ENCODE results near the gene COL23A1. TPM values are rescaled to one million over a fixed set of nuclear protein-coding genes. Genes with fewer than 3 reads are reported as not detected.

The COL23A1 gene
- total and polyA plus RNA-seq, 2 experiments from 2014 or later: 4.8 to 8.2 TPM

DNA sequence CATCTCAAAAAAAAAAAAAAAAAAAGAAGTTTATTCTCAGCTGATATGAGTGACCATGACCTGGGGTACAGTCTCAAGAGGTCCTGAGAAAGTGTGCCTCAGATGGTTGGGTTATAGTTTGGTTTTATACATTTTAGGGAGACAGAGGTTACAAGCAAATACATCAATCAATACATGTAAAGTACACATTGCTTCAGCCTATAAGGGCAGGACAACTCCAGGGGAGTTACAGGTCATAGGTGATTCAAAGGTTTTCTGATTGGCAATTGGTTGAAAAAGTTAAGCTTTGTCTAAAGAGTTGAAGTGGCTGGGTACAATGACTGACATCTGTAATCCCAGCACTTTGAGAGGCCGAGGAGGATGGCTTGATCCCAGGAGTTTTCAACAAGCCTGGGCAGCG is 400.8 kb downstream of the COL23A1 start:
- no peak overlapping the region for H3K4me3 Mint-ChIP-seq
- H3K4me1 ChIP-seq (ENCODE audit: insufficient read depth): no peaks in the 10 kb centered on the region
- H3K4me3 ChIP-seq: no peak overlapping the region
- H3K27me3 ChIP-seq (ENCODE audit: insufficient read depth): no peaks in the 10 kb centered on the region
- TF ChIP-seq NANOG (IDR thresholded peaks at IDR 0.05; ENCODE audit: borderline replicate concordance): no peak
- TF ChIP-seq, protein P1, sequence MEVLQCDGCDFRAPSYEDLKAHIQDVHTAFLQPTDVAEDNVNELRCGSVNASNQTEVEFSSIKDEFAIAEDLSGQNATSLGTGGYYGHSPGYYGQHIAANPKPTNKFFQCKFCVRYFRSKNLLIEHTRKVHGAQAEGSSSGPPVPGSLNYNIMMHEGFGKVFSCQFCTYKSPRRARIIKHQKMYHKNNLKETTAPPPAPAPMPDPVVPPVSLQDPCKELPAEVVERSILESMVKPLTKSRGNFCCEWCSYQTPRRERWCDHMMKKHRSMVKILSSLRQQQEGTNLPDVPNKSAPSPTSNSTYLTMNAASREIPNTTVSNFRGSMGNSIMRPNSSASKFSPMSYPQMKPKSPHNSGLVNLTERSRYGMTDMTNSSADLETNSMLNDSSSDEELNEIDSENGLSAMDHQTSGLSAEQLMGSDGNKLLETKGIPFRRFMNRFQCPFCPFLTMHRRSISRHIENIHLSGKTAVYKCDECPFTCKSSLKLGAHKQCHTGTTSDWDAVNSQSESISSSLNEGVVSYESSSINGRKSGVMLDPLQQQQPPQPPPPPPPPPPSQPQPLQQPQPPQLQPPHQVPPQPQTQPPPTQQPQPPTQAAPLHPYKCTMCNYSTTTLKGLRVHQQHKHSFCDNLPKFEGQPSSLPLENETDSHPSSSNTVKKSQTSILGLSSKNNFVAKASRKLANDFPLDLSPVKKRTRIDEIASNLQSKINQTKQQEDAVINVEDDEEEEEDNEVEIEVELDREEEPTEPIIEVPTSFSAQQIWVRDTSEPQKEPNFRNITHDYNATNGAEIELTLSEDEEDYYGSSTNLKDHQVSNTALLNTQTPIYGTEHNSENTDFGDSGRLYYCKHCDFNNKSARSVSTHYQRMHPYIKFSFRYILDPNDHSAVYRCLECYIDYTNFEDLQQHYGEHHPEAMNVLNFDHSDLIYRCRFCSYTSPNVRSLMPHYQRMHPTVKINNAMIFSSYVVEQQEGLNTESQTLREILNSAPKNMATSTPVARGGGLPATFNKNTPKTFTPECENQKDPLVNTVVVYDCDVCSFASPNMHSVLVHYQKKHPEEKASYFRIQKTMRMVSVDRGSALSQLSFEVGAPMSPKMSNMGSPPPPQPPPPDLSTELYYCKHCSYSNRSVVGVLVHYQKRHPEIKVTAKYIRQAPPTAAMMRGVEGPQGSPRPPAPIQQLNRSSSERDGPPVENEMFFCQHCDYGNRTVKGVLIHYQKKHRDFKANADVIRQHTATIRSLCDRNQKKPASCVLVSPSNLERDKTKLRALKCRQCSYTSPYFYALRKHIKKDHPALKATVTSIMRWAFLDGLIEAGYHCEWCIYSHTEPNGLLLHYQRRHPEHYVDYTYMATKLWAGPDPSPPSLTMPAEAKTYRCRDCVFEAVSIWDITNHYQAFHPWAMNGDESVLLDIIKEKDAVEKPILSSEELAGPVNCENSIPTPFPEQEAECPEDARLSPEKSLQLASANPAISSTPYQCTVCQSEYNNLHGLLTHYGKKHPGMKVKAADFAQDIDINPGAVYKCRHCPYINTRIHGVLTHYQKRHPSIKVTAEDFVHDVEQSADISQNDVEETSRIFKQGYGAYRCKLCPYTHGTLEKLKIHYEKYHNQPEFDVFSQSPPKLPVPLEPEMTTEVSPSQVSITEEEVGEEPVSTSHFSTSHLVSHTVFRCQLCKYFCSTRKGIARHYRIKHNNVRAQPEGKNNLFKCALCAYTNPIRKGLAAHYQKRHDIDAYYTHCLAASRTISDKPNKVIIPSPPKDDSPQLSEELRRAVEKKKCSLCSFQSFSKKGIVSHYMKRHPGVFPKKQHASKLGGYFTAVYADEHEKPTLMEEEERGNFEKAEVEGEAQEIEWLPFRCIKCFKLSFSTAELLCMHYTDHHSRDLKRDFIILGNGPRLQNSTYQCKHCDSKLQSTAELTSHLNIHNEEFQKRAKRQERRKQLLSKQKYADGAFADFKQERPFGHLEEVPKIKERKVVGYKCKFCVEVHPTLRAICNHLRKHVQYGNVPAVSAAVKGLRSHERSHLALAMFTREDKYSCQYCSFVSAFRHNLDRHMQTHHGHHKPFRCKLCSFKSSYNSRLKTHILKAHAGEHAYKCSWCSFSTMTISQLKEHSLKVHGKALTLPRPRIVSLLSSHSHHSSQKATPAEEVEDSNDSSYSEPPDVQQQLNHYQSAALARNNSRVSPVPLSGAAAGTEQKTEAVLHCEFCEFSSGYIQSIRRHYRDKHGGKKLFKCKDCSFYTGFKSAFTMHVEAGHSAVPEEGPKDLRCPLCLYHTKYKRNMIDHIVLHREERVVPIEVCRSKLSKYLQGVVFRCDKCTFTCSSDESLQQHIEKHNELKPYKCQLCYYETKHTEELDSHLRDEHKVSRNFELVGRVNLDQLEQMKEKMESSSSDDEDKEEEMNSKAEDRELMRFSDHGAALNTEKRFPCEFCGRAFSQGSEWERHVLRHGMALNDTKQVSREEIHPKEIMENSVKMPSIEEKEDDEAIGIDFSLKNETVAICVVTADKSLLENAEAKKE (CRISPR knock-in tag; IDR thresholded peaks at IDR 0.05): no peak
- no peak for TF ChIP-seq CREB1 (CRISPR knock-in tag; IDR thresholded peaks at IDR 0.05; ENCODE audit: low read depth)
- H3K36me3 Mint-ChIP-seq (ENCODE audit: low read depth): peaks cover 20% of the 10 kb centered on the region
- no peak for DNase-seq (ENCODE audit: low spot score)
- H3K9me2 ChIP-seq (ENCODE audit: insufficient read depth): no peaks in the 10 kb centered on the region
- H3K4me2 ChIP-seq: no peak overlapping the region
- no peak overlapping the region for H3K27ac Mint-ChIP-seq
- no peaks in the 10 kb centered on the region for H4K20me1 ChIP-seq (replicated peaks; ENCODE audit: insufficient read depth)
- H3F3A ChIP-seq (replicated peaks; ENCODE audit: low read depth): no peaks in the 10 kb centered on the region
- H2AFZ ChIP-seq: no peak overlapping the region
- 0 out of 2 replicates have a peak, but pooled peaks cover 2% of the 10 kb centered on the region for H3K36me3 ChIP-seq (ENCODE audit: insufficient read depth)
- peaks cover 34% of the 10 kb centered on the region for H3K9me3 Mint-ChIP-seq
- peaks cover 9% of the 10 kb centered on the region for H3K4me1 Mint-ChIP-seq
- H3K27me3 Mint-ChIP-seq (ENCODE audit: insufficient read depth, low read depth, poor library complexity): peaks cover 11% of the 10 kb centered on the region
- ATAC-seq: no peak
- H3K27ac ChIP-seq (ENCODE audit: low read depth): no peak overlapping the region
- no peaks in the 10 kb centered on the region for H3K79me2 ChIP-seq (replicated peaks; ENCODE audit: insufficient read depth)

Small RNAs within 50 kb of the gene (small RNA-seq; reads per million reads assigned to genes)
- gene RN7SKP70 (ENCODE audit: low replicate concordance) (not detected), gene RN7SL646P (ENCODE audit: low replicate concordance) (not detected)

Other genes starting within 250 kb of the COL23A1 start
- gene CLK4, start 36.7 kb upstream of the COL23A1 start, total RNA-seq (2014; rRNA removed; shearing (Covaris generic)): 9.9 and 15.3 TPM in 2 replicates
- 9.6 and 18.1 TPM in 2 replicates for gene CLK4, start 36.7 kb upstream of the COL23A1 start, polyA plus RNA-seq (2016; fragmentation: Nextera tagmentation; extraction: Ambion mirVana)
- 15.7 and 27.3 TPM in 2 replicates for gene ZNF354A, start 140.3 kb upstream of the COL23A1 start, total RNA-seq (2014; rRNA removed; shearing (Covaris generic))
- gene ZNF354A, start 140.3 kb upstream of the COL23A1 start, polyA plus RNA-seq (2016; fragmentation: Nextera tagmentation; extraction: Ambion mirVana): 14.1 and 22.6 TPM in 2 replicates

Measured in GM23338 (cell line).